Rectal smooth muscle tissue (tissue), 1 donor: ENCODE results near the gene ICAM3.
"Not testable (repeated sequence)": the region's sequence is repeated elsewhere in the genome, so short reads cannot be mapped to it uniquely, and the experiment has no call there.

Experiments
- H3K27ac ChIP-seq: one replicate; pipeline ENCODE4 v1.7.0; 2013; ENCODE audit warnings: low read depth, low read length, inconsistent platforms
- H3K27me3 ChIP-seq: one replicate; pipeline ENCODE4 v1.7.0; 2013; ENCODE audit warnings: low read length; ENCODE audit not compliant: control insufficient read depth, insufficient read depth
- H3K36me3 ChIP-seq: one replicate; pipeline ENCODE4 v1.7.0; 2013; ENCODE audit warnings: low read length; ENCODE audit not compliant: control insufficient read depth, insufficient read depth
- H3K4me1 ChIP-seq: one replicate; pipeline ENCODE4 v1.7.0; 2013; ENCODE audit warnings: low read length; ENCODE audit not compliant: control insufficient read depth, insufficient read depth
- H3K4me3 ChIP-seq: one replicate; pipeline ENCODE4 v1.7.0; 2013; ENCODE audit warnings: low read length
- H3K9ac ChIP-seq: one replicate; pipeline ENCODE4 v1.7.0; 2013; ENCODE audit warnings: low read length

ICAM3 gene

DNA sequence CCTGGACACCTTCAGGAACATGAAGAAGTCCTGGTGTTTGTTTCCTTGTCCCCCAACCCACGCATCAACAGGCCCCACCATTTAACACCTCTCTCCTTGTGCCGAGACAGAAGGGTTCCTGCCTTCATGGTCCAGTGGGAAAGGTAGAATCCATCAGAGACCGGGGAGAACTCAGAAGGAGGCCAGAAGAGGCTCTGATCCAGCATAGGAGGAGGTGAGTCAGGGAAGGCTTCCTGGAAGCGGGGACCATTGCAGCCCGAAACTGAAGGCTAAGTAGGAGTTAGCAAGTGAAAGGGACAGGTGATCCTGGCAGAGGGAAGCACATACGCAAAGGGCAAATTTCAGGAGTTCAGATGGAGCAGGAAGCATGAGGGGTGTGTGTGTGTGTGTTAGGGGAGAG is 484 bp downstream of the ICAM3 start:
- H3K9ac ChIP-seq = no peak overlapping the region
- H3K36me3 ChIP-seq = no peaks in the 10 kb centered on the region
- no peaks in the 10 kb centered on the region for H3K27me3 ChIP-seq
- H3K4me3 ChIP-seq = peak overlapping the region; percentile 59
- no peak overlapping the region for H3K27ac ChIP-seq
- H3K4me1 ChIP-seq = peaks cover 6% of the 10 kb centered on the region

DNA sequence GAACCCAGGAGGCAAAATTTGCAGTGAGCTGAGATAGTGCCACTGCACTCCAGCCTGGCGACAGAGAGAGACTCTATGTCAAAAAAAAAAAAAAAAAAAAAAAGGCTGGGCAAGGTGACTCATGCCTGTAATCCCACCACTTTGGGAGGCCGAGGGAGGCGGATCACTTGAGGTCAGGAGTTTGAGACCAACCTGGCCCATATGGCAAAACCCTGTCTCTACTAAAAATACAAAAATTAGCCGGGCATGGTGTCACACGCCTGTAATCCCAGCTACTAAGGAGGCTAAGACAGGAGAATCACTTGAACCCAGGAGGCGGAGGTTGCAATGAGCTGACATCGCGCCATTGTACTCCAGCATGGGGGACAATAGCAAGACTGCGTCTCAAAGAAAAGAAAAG is 2.7 kb downstream of the ICAM3 start:
- H3K4me1 ChIP-seq = peaks cover 13% of the 10 kb centered on the region
- H3K27me3 ChIP-seq, H3K9ac ChIP-seq: not testable (repeated sequence)

DNA sequence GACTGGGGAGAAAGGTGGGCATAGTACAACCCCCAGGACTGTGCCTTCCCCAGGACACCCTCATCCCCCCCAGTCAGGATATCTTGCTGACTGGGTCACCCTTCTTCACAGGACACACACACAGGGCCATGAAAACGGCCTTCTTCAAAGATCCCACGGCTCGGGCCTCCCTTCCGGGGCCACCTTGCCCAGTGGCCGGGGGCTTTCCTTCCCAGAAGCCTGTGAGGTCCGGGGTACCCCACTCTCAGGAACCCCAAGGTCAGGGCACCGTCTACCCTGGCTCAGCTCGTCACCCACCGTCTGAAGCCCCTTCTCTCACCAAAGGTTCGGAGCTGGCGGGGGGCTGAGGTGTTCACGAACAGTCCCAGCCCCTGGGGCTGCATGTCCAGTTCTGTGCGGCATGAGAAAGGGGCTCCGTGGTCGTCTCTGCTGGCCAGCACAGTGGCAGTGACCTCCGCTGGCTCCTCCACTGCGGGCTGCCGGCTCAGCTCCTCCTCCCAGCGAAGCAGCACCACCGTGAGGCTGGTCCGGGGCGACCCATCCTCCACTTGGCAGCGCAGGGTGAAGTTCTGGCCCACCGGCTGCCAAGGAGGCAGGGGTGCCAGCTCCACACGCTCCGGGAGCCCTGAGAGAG is 4.0 kb downstream of the ICAM3 start:
- H3K4me3 ChIP-seq = peak overlapping the region; percentile 81
- peak overlapping the region; percentile 59 for H3K27ac ChIP-seq
- H3K4me1 ChIP-seq = peaks cover 13% of the 10 kb centered on the region
- H3K27me3 ChIP-seq = no peaks in the 10 kb centered on the region
- no peak overlapping the region for H3K9ac ChIP-seq
- H3K36me3 ChIP-seq = no peaks in the 10 kb centered on the region

More for the DNA sequence above, 2.7 kb downstream of the ICAM3 start:
- not testable (repeated sequence) for H3K36me3 ChIP-seq, H3K4me3 ChIP-seq, H3K27ac ChIP-seq

DNA sequence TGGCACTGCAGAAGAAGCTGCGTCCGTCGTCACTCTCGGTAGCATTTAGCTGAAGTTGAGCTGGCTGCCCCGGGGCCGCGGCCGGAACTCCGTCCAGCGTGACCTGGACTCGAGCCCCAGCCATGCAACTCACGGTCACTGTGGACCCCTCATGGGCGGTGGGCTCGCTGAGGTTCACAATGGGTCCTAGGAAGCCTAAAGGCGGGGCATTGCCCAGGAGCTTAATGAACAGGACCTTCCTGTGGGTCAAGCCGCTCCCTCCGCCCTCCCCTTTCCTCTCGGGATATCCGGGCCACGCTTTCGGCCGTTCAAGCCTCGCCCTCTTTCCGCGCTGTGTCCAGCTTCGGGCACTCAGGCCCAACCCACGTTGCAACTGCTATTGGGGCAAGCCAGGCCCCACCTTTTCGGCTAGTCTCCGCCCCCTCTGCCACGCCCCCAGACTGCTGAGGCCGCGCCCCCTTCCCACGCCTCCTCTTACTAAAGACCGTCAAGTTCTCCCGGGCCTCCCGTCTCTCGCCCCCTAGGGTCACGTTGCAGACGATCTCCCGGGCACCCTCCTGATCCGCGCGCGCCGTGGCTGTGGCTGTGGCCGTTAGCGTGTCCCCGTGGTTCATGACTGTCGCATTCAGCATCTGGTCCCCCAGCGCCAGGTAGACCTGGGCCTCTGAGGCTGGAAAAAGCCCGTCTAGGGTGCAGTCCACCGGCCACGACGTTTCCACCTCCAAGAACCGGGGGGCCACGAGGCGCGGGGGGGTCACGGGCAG is 4.7 kb downstream of the ICAM3 start:
- Histone ChIP-seq H3K4me1 (peaks cover 13% of the 10 kb centered on the region), H3K9ac (peak overlapping the region; percentile 56), H3K4me3 (peak overlapping the region; percentile 81), H3K27ac (peak overlapping the region; percentile 66), H3K36me3 (no peaks in the 10 kb centered on the region), H3K27me3 (no peaks in the 10 kb centered on the region)

DNA sequence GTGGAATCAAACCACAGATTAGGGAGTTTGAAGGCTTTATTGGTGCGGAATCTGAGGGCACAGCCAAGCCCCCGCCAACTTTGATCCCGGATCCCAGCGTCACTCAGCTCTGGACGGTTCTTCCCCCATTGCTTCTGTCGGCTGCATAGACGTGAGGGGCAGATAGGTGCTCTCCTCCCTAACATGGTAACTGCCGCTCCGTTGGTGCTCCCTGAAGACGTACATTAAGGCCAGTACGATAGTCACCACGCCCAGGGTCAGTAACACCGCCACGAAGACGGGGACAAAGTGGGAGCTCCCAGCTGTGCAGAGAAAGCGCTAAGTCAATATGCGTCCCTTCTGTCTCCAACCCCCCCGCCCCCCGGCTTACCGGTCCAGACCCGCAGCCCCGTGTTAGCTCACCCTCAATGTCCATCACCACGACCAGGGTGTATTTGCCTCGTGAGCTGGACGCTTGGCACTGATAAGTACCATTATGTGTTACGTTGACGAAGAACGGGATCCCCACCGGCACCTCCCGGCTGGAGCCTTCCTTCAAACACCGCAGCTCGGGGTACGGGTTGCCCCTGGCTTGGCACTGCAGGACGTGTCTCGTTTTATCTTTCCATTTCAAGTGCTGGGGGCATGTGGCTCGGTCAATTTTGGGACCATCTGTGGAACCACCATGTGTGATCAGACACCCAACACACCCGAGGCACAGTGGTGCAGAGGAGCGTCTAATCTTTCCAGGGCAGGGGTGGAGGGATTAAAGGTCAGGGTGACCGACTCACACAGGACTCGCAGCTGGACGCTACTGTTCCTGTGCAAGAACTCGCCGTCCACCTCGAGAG is 5.5 kb downstream of the ICAM3 start:
- no peaks in the 10 kb centered on the region for H3K27me3 ChIP-seq
- H3K27ac ChIP-seq = peak overlapping the region; percentile 66
- H3K9ac ChIP-seq = peak overlapping the region; percentile 56
- H3K4me1 ChIP-seq = peaks cover 13% of the 10 kb centered on the region
- peak overlapping the region; percentile 81 for H3K4me3 ChIP-seq
- peaks cover under 1% of the 10 kb centered on the region for H3K36me3 ChIP-seq

DNA sequence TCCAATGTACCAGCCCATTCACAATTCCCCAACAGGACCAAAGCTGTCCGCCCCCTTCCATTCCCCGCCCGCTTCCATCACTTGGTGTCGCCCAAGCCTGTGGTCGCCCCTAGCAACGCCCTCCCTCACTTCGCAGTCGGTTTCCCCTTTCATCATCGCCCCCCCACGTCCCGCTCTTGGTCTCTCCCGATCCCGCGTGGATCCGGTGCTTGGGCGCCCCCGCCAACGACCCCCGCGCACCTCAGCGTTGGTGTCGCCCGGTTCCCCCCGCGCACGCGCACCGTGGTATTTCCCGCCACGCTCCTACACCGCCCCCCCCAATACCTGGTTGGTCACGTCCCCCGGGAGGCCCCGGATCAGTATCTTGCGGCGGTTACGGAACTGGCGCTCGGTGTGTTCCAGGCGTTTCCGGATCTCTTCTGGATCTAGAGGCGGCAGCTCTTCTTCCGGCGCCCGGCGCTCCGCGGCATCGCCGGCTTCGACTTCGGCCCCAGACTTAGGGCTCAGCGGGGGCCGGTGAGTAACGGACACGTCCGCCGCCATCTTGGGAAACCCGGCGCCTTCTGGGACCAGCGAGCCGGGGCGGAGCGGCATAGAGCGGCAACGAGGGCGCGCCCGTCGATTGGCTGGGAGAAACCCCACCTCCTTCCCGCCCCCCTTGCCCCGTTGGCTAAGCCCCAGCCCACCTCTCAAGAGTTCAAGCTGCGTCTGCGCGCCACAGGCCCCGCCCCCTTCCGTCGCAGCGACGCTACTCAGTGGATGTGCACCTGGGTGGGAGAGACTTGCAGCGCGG is 6.3 kb downstream of the ICAM3 start, which contains the start of gene RAVER1:
Gene RAVER1, minus strand, starts transcription at position 565 of the 793 bp plus-strand sequence. Its CDS starts 22 bp downstream, at position 543.
- H3K4me3 ChIP-seq = peak within 1 kb of the TSS; percentile 88
- H3K9ac ChIP-seq = peak within 1 kb of the TSS; percentile 67
- H3K27me3 ChIP-seq = no peaks in the 10 kb centered on the region
- peak within 1 kb of the TSS; percentile 89 for H3K27ac ChIP-seq
- H3K4me1 ChIP-seq = peaks cover 13% of the 10 kb centered on the region
- peaks cover 8% of the 10 kb centered on the region for H3K36me3 ChIP-seq

DNA sequence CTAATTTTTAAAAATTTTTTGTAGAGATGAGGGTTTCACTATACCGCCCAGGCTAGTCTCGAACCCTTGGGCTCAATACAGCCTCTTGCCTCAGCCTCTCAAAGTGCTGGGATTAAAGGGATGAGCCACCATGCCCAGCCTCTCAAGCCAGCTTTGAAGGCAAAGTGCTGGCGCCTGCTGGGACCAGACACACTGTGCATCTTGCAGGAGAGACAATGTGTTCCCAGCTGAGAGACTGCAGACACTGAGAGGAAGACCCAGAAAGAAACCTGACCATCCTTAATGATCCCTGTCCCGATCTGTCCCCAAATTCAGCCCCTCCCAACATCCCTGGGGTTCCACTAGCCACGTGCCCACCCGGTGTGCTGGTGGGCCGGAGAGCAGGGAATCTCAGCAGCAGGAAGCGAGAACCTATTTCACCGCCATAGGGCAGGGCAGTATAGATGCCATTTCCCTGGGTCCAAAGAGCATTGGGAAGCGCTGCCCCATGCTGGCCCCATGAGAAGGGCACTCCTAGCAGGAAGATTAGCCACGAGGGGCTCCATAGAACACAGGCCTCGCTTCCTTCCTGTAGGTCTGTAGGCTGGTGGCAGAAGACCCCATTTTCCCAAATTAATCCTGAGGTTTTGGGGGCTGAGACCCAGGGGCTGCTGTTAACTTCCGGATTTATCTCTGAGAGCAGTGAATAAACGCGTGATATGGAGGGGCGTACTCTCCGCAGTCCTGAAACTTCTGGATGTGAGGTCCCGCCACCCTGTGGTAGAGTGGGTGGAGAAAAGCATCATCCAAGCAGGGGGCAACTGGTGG is 7.1 kb downstream of the ICAM3 start:
- Histone ChIP-seq H3K27ac (peak overlapping the region; percentile 89), H3K9ac (peak overlapping the region; percentile 67), H3K4me1 (peaks cover 13% of the 10 kb centered on the region), H3K4me3 (peak overlapping the region; percentile 88), H3K36me3 (peaks cover 16% of the 10 kb centered on the region), H3K27me3 (no peaks in the 10 kb centered on the region)

DNA sequence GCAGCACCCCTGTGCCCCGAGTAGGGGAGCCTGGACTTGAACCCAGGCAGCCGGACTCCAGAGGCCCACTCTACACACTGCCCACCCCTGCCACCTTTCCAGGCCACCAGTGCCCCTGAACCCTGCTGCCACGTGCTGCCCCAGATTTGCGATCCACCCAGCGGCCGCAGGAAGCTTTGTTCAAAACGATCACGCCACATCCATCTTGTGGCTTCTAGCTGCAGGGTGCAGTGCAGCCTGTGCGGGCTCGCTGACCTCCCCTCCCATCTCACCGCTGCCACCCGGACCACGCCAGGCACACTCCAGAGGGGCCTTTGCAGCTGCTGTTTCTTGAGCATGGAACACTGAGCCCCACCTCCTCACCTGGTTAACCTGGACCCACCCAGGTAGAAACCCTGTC is 9.9 kb downstream of the ICAM3 start:
- H3K36me3 ChIP-seq = peaks cover 19% of the 10 kb centered on the region
- no peak overlapping the region for H3K27ac ChIP-seq
- no peak overlapping the region for H3K9ac ChIP-seq

DNA sequence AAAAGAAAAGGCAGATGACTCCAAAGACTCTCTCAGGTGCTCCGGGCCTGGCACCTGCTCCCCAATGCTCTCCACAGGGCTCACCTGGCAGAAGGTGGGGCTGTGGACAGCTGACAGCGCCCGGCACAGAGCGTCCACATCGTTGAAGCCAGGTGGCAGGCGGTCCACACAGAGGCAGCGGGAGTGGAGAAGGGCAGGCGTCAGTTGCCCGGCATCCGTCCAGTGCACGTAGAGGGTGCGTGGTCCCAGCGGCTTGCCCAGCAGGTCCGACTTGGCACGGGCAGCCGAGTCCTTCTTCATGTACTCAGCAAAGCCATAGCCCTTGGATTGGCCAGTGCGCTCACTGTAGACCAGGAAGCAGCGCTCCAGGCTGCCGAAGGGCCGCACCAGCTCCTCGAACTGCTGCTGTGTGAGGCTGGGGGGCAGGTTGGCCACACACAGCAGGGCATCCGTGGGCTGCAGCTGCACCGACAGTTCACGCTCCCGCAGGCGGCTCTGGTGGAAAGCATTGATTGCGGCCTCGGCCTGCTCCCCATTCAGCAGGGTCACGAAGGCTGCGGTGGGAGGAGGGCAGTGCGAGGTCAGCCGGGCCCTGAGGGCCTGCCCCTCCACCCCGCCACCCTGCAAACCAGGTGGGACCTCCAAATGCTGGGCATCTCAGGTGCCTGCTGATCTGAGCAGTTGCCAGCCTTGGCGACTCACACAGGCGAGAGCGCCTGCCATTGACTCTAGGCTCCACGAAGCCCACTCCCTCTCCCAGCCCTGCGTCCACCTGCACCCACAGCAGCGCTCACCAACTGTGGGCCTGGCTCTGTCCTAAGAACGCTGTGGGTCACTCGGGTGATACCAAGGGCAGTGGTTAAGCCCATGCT is 10.6 kb downstream of the ICAM3 start:
- Histone ChIP-seq H3K27me3 (no peaks in the 10 kb centered on the region), H3K36me3 (peaks cover 19% of the 10 kb centered on the region), H3K4me1 (peaks cover 7% of the 10 kb centered on the region), H3K27ac (no peak overlapping the region), H3K9ac (no peak overlapping the region), H3K4me3 (no peak overlapping the region)

More for the DNA sequence above, 9.9 kb downstream of the ICAM3 start:
- H3K27me3 ChIP-seq = no peaks in the 10 kb centered on the region
- no peak overlapping the region for H3K4me3 ChIP-seq
- peaks cover 12% of the 10 kb centered on the region for H3K4me1 ChIP-seq

DNA sequence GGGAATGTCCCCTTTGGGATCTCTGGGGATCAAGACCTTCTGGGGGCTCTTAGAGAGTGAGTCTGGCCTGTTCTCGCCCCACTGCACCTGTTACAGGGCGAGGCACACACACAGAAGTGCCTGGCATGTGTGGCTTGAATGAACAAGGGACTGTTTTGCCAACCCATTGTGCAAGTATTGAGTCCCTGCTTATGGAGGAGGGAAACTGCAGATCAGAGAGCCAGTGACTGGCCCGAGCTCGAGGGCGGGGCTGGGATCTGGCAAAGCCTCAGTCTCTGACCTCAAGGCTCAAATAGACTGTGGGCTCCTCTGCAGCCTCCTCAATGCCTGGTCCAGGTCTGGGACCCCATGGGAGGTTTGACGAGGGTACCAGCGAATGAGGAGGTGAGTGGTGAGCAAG is 11.6 kb downstream of the ICAM3 start:
- Histone ChIP-seq H3K4me1 (peaks cover 6% of the 10 kb centered on the region), H3K4me3 (no peak overlapping the region), H3K36me3 (peaks cover 25% of the 10 kb centered on the region), H3K9ac (no peak overlapping the region), H3K27me3 (no peaks in the 10 kb centered on the region), H3K27ac (no peak overlapping the region)
